Eye (tissue), 1 donor: ENCODE data around the gene ALDH3B2.
"Not testable (repeated sequence)": the region's sequence is repeated elsewhere in the genome, so short reads cannot be mapped to it uniquely, and the experiment has no call there.

Source experiments
- DNase-seq: peaks from one replicate; pipeline ENCODE4 v3.0.0-alpha.2; 2015

The ALDH3B2 gene, protein sequence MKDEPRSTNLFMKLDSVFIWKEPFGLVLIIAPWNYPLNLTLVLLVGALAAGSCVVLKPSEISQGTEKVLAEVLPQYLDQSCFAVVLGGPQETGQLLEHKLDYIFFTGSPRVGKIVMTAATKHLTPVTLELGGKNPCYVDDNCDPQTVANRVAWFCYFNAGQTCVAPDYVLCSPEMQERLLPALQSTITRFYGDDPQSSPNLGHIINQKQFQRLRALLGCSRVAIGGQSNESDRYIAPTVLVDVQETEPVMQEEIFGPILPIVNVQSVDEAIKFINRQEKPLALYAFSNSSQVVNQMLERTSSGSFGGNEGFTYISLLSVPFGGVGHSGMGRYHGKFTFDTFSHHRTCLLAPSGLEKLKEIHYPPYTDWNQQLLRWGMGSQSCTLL

DNA sequence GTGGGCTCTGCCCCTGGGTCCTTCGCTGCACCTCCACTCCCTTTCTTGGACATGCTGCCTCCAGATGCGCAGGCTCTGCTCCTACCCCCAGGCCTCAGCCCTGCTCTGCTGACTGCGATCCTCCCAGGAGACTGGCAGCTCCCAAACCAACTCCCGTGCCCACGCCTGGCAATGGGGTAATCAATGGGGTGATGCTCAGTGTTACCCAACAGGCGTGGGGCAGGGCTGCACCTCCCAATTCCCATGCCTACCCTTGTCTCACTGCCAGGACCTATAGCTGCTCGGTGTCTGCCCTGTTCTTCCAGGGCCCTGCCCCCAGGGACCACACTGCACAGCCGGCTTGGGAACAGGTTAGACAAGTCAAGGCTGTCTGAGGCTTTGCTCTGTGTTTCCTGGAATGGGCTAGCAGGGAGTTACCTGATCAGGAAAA, at the start of gene ALDH3B2:
ALDH3B2 (minus strand) TSS at position 182 of the 430 bp plus-strand sequence. CDS start 7,688 bp downstream, outside the sequence.
- peak; percentile 38 for DNase-seq

DNA sequence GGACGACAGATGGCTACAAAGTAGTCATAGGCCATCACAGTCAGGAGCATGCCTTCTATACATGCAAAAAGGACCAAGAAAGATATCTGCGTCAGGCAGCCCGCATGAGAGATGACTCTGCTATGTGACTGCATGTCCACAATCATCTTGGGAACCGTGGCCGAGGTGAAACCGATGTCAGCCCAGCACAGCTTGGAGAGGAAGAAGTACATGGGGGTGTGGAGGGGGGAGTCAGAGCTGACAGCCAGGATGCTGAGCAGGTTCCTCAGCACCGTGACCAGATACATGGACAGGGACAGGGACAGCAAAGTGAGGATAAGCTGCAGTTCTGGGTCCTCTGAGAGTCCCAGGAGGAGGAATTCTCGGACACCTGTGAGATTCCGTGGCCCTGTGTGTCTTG, 48.6 kb upstream of the ALDH3B2 start:
- DNase-seq: not testable (repeated sequence)

DNA sequence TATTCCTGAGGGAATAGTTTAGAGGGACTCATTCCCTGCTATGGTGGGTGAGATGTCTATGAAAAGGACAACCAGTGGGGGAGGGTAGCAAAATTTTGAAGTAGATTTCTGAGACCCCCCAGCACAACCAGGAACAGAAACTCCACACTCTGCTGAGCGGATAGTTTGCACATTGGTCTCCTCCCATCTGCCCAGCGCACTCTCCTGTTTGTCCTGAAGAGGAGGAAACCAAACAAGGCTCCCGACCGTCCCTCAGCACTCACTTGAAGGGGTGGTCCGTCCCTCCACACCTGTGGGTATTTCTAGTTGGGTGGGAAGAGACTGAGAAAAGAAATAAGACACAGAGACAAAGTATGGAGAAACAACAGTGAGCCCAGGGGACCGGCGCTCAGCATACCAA, 41.8 kb upstream of the ALDH3B2 start:
- DNase-seq: not testable (repeated sequence)

DNA sequence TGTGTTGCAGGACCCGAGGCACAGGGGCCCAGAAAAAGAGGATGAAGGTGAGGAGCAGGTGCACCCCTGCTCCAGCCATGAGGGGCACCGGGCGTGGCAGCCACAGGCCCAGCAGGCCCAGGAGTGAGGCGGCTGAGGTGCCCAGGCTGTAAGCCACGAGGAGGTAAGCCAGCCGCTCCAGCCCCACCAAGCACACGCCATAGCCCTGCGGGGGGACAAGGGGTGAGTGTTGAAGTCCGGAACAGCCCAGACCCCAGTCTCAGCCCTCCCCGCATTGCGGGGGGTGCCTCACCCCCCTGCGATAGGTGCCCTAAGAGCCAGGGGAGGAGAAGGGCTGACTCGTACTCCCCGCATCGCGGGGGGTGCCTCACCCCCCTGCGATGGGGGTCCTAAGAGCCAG, 41.4 kb upstream of the ALDH3B2 start:
- DNase-seq: not testable (repeated sequence)

DNA sequence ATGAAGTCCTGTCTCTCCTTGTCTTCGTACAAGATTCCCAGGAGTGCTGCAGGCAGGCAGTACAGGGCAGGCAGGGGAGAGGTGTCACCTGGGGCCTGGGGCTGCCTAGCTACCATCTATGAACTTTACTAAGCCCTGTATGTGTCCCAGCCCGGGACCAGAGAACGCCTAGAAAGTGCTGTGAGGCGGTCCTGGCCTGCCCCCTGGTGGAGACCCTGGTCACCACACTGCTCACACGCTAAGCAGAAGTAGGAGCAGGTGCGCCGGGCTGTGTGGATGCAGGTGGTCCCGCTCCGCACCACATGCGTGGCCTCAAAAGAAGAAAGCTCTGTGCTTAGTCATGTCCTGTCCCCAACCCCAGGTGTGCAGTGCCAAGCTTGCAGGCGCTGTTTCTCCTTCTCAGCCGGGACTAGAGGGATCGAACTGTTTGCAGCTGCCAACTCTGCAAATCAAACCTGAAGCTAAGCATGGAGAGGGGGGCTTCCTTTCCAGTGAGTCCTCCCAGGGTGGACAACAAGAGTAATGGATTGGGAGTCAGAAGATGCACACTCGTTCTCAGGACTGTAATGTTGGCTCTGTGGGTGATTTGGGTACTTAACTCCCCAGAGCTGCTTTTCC, 39.6 kb upstream of the ALDH3B2 start:
- not testable (repeated sequence) for DNase-seq

DNA sequence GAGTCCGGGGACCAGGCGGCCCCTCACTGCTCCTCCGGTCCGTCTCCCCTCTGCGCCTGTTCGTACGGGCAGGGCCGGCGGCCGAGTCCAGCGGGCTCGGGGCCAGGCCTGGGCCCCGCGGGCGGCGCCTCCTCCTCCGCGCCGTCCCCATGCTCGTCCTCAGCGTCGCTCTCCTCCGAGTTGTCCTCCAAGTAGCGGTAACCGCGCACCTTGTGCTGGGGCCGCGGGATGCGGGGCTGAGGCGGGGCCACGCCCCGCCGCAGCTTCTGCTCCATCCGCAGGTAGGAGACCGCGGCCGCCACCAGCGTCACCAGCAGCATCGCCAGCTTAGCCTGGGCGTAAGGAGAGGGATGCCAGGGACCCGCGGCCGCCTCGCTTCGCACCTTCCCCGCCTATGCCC, 37.3 kb upstream of the ALDH3B2 start:
- DNase-seq: not testable (repeated sequence)

DNA sequence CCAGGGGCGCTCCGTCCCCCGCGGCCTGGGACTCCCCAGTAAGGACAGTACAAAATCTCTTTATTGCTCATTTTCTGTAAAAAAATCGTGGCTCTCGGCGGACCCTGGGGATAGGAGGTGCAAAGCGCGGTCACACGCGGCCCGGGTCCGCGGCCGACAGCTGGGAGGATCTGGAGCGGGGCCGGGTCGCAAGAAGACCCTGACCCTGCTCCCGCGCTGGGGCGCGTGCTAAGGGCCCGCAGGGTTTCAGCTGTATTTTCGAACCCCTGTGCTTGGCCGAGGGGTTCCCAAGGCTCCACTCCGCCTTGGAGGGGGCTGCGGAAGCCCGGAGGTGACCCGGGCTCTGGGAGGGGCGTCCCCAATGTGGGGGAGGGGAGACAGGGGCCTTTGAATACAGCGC, 36.8 kb upstream of the ALDH3B2 start:
- peak; percentile 37 for DNase-seq

DNA sequence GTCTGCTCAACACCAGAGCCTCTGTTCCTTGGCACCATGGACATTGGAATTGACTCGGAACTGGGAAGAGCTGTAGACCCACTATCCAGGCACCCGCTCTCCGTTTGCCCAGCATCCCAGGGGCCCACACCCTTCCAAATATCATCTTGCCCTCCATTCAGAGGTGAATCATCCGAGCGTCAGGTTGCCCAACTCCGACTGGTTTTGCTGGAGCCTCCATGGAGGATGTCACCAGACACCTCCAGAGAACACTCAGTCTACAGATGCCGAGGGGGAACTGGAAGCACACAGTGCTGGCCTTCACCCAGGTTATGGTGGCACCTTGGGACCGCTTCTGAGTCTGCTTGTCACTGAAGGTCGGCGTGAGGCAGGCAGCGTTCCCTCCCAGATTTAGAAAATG, 35.4 kb upstream of the ALDH3B2 start:
- DNase-seq: not testable (repeated sequence)

DNA sequence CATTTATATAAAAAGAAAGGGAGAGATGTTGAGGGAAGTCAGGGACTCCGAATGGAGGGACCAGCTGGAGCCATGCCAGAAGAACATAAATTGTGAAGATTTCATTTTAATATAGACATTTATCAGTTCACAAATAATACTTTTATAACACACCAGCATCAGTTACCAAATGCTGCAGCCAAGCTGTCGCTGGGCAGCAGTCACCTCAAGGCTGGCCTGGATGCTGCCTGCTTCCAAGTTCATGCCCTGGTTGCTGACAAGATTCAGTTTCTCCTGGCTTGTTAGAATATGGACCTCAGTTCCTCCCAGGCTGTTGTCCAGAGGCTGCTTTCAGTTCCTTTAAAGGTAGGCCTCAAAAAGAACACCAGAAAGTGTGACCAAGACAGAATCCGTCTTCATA, 30.8 kb upstream of the ALDH3B2 start:
- no peak for DNase-seq

DNA sequence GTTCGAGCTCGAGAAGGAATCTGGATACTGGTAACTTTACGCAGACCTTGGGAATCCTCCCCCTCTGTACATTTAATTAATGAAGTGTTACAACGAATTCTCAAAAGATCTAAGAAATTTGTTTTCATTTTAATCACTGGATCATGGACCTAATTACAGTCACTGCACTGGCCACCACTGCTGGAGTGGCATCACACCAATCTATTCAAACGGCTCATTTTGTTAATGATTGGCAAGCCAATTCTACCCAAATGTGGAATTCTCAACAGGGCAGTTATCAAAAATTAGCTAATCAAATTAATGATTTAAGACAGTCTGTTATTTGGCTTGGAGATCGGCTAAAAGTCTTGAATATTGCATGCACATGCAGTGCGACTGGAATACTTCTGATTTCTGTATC, 30.1 kb upstream of the ALDH3B2 start:
- DNase-seq: no peak

DNA sequence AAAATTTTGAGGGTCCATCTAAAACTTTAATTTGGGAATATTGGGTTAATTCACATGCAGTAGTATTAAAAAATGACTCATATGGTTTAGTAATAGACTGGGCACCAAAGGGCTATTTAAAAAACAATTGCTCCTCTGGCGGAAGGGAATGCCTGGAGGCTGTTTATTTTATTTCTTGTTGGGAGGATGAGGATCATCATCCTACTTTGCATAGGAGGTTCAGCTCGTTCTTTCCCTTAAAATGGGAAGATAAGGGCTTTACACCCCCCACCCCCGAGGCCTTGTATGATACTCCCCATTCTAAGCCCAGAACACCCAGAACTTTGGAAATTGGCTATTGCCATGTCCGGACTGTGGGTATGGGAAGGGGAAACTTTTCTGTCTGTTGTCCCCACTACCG, 29.3 kb upstream of the ALDH3B2 start:
- DNase-seq: not testable (repeated sequence)

DNA sequence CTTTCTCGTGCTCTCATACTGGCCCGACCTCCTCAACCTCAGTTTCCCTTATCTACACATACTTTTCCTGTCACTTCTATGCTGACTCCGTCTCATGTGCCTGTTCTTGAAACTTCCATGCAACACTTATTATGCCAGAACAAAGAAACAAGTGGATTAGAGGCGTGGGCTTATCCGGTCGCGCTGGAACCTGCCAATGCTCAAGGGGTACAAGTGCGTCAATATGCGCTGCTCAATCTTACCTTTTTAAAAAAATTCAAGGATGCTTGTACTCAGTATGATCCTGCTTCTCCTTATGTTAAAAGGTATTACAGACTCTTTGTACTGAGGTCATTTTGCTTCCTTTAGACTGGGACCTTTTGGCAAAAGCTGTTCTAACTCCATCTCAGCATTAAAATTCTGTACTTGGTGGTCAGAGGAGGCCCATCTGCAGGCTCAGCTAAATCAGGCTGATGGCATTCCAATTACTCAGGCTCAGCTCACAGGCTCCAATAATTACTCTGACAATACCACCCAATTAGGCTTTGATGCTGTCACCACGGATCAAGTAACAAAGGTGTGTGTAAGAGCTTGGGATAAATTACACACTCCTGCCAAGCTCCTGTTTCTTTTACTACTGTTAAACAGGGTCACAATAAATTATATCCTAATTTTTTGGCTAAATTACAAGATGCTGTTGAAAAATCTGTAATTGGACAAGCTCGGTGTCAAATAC, 26.3 kb upstream of the ALDH3B2 start:
- peak; percentile 90 for DNase-seq

DNA sequence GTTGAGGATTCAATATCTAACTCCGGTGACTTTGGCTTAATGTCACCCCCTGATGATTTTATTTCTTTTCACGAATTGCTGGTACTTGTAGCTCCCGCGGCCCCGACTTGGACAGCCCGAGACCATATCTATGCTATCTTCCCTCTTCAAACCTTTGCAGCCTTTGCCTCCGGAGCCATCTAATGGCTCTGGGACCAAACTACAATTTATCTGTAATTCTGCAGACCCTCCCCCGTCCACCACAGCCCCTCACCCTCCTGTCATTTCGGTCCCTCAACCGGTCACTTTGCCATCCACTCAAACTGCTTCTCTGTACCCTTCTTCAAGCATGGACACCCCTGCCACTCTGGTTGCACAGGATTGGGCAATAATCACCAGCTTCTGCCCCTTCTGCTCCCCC, 25.7 kb upstream of the ALDH3B2 start:
- DNase-seq: peak; percentile 69

DNA sequence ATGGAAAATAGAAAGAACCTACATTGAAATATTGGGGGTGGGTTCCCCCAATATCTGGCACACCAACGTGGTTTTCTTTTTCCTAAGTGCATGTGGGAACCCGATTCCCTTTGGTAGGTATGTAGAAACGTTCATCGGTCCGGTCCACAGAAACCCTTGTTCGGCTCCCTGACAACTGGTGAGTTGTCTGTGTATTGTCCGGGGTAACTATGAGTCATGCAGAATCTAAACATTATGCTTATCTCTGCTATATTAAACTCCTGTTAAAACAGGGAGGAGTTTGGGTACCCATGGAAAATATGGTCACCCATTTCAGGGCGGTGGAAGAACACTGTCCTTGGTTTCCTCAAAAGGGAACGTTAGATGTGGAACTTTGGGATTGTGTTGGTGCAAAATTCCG, 25.1 kb upstream of the ALDH3B2 start:
- DNase-seq: no peak

DNA sequence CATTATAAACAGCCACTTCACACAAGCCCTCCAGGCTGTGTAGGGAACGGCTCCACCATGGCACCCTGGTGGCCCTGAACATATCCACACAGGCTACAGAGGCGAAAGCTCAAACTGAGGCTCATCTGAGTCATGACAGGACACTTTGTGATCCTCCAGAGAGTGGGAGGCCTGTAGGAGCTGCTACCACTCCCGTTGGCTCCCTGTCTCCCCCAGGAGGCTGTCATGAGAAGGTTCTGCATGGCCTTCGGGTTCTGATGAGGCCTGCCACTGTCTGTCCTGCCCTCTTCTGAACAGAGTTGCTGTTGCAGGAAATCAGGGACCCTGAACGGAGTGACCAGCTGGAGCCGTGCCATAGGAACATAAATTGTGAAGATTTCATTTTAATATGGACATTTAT, 23.8 kb upstream of the ALDH3B2 start:
- DNase-seq: no peak

DNA sequence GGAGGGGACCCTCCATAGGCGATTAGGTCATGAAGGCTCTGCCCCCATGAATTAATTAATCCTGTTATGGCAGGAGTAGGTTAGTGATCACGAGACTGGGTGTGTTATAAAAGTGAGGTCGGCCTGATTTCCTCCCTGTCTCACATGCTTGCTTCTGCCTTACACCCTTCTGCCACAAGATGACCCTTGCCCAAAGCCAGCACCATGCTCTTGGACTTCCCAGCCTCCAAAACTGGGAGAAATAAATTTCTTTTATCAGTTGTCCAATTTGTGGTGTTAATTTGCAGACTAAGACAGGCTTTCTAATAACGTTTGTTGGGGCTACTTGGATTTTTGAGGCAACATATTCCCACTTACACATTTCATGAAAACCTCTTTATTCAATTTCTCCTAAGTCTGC, 23.4 kb upstream of the ALDH3B2 start:
- DNase-seq: no peak

DNA sequence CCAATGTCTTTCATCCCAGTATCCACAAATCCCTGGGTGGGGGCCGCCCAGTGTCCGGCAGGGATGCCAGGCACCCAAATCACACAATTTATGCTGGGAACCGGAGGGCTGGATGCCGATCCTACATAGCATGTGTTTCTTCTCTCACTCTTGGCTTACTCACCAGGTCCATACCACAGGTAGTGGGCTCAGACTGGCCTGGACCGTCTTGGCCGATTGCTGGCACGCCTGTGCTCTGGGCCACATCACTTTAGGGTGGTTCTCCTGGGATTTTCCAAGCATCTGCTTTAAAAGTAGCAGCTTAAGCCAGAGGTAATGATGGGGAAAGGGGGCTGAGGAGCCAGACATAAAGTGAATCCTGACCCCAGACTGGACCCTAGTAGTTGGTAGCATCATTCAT, 22.6 kb upstream of the ALDH3B2 start:
- no peak for DNase-seq

DNA sequence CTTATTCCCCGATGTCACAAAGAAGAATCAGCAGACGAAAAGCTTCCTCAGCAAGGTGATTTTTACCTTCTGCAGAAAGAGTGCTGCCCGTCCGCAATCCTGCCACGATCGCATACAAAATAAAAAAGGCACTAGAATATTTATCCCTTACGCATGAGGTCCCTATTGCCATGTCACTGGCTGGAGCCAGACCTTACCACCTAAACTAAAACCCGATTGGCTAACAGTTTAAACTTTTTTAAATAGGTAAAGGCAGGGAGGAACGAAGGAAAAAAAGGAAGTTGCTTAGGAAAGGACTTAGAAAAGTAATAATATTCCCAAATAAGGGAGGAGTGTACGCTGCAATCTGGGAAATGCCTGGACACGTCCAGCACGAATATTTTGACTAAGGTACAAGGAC, 21.2 kb upstream of the ALDH3B2 start:
- DNase-seq: no peak

DNA sequence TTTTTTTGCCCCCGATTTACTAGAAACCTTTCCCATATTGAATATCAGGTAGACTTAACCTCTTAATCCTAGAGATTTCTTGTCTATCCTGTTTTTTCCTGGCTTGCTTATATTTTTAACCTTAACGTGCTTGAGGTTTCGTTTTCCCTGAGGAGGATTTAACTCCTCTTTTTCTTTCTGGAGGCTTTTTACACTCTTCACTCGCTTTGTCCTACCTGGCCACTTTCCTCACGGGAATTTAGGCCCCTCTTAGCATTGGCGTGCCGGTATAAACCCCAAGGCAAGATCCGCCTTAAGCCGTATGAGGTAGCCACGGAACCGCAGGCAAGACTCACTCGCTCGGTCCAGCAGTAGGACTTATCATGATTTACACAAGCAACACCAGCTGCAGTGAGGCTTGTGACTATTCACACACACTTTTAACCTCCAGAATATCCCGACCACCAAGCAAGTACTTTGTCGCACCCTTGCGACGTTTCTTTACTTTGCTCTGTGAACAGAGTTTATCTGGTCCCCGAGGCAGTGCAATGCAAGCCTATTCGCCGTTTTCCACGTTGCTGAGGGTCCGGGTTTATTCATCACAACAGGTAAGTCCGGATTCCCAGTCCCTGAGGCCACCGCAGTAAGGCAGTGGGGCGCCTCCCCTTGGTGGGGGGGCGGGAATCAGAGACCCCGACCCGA, 20.6 kb upstream of the ALDH3B2 start:
- DNase-seq: no peak

DNA sequence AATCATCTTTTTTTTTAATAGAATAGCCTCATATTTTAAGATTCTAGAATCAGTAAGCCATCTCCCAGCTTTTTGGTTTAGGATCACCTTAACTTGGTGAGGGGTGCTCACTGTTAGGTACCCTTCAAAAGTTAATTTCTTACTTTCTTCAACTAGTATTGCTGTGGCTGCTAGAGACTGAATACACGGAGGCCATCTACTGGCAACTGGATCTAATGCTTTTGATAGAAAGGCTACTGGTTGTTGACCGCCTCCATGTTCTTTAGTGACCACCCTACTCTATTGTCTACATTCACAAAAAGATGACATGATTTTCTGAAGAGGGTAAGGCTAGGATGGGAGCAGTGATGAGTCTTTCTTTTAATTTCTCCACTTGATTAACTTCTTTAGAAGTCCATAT, 16.7 kb upstream of the ALDH3B2 start:
- no peak for DNase-seq

DNA sequence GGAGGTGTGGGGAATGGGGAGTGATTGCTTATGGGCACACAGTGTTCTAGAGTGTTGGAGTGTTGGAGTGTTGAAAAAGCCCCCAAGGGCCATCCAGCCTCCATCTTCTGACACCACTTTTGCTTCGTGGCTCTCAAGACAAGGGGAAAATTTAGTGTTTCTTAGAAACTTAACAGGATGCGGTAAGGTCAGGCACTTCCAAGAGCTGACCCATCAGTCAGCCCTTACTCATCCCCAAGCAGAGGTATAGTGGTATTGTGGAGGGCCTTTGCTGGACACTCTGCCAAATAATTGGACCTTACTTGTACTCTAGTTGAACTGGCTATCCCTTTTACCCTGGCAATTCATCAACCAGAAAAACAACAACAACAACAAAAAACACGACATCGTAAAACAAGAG, 14.8 kb upstream of the ALDH3B2 start:
- DNase-seq: no peak

DNA sequence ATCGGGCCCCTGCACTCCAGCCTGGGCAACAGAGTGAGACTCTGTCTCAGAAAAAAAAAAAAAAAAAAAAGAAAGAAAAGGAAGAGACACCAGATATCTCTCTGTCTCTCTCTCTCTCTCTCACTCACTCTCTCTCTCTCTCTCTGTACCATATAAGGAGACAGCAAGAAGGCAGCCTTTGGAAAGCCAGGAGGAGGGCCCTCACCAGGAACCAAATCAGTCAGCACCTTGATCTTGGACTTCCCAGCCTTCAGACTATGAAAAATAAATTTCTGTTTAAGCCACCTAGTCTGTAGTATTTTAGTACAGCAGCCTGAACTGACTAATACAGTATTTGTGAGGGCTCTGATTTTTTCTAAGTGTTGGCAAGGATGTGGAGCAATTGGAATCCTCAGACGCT, 13.6 kb upstream of the ALDH3B2 start:
- DNase-seq: no peak

DNA sequence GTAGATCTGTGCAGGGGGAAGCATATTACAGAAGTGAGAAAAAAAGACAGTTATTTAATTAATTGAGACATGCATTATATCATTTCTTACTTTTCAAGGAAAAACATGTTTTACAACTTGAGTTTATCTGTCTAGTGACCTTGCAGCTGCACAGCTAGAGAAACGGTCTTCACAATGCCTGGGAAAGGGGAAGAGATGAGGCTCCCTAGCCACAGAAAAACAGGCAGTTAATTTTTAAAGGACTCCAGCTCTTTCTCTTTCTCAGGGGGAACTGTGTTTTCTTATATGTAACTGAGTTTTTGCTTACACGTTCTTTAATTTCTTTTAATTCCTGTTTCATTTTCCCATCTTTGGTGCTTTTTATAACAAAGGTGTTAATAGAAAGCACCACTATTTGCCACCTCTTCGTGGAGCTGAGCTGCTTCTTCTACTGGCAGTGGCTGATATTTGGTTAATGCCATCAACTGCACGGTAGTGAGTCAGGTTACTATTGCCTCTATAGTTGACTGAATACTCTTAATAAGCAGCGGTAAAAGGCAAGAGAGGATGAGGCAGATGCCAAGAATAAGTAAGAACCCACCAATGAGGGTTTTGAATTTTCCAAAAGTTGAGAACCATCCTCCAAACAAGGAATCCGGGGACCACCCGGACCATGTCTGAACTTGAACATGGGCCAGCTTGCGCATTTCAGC, 11.4 kb upstream of the ALDH3B2 start:
- not testable (repeated sequence) for DNase-seq
